Measurements from ENCODE around the gene UROC1.

- TF ChIP-seq POLR2AphosphoS5 (IDR thresholded peaks at IDR 0.05; ENCODE audit: low read depth, low read length) (no peak), POLR2A (IDR thresholded peaks at IDR 0.05; ENCODE audit: low read depth, low read length) (no peak), TAF1 (IDR thresholded peaks at IDR 0.05; ENCODE audit: borderline replicate concordance, low read depth, low read length) (no peak)
These were observed 2.4 kb downstream of the UROC1 start for GRCh38 chr3:126515066-126515706.
